T-cell (primary cell): ENCODE measurements around the gene HSPB6. TPM values are rescaled to one million over a fixed set of nuclear protein-coding genes. Genes with fewer than 3 reads are reported as not detected.

ENCODE experiments used
- ATAC-seq, 4 experiments: fragments of 200-7000 bp in 3 of 4; fragments of 150-1000 bp in 1 of 4; cut with Tn5 transposase; replicated peaks in 1 of 4; 1 replicate in 3 of 4; 2 replicates in 1 of 4; pipeline ENCODE4 v1.10.0; 2021; ENCODE audit warnings: moderate library complexity in 3 of 4, mild to moderate bottlenecking in 2 of 4, moderate number of reproducible peaks in 1 of 4
- CTCF ChIA-PET, 2 donors: fragments of 300-600 bp; sonication (Branson Sonifier 250); formaldehyde crosslinking; loops; one replicate each; lab custom pipeline; 2022; ENCODE audit warnings: antibody characterized with exemption in 2 of 2; lab: Charles Lee
- POLR2A ChIA-PET, 2 donors: fragments of 300-600 bp; sonication (Branson Sonifier 250); formaldehyde crosslinking; loops; one replicate each; lab custom pipeline; 2022; ENCODE audit warnings: antibody characterized with exemption in 2 of 2; lab: Charles Lee
- DNase-seq, 35 experiments: peaks; one replicate each; pipeline versions ENCODE4 v3.0.0 to v3.0.0-alpha.2; 2013 to 2023
- H3K27ac ChIP-seq: one replicate; pipeline ENCODE4 v1.5.1; 2013; ENCODE audit warnings: low read length
- H3K27me3 ChIP-seq, 2 experiments: replicated peaks in 1 of 2; 1 replicate in 1 of 2; 2 replicates in 1 of 2; pipeline versions ENCODE4 v1.6.1 to v1.7.0; 2013; ENCODE audit warnings: low read length in 1 of 2, mixed read lengths in 1 of 2; ENCODE audit not compliant: control insufficient read depth in 2 of 2, insufficient read depth in 2 of 2; ENCODE audit errors: extremely low read depth in 1 of 2
- H3K36me3 ChIP-seq, 2 donors: 1 replicate in 1 of 2; 2 replicates in 1 of 2; pipeline versions ENCODE4 v1.6.1 to v1.7.0; 2013; ENCODE audit warnings: low read length in 1 of 2; ENCODE audit not compliant: control insufficient read depth in 2 of 2, insufficient read depth in 1 of 2; ENCODE audit errors: extremely low read depth in 1 of 2
- H3K4me1 ChIP-seq, 2 experiments: 1 replicate in 1 of 2; 2 replicates in 1 of 2; pipeline versions ENCODE4 v1.6.1 to v1.7.0; 2013; ENCODE audit warnings: low read length in 2 of 2, mixed read lengths in 1 of 2; ENCODE audit not compliant: insufficient read depth in 2 of 2, control insufficient read depth in 1 of 2; ENCODE audit errors: extremely low read depth in 1 of 2
- H3K4me3 ChIP-seq, 2 donors: 1 replicate in 1 of 2; 2 replicates in 1 of 2; pipeline versions ENCODE4 v1.5.1 to v1.7.0; 2013; ENCODE audit warnings: mild to moderate bottlenecking in 2 of 2, low read length in 1 of 2, moderate library complexity in 1 of 2; ENCODE audit not compliant: control insufficient read depth in 1 of 2; ENCODE audit errors: extremely low read depth in 1 of 2
- H3K9me3 ChIP-seq: 2 replicates; pipeline ENCODE4 v1.7.0; 2013
- H3K27ac Mint-ChIP-seq, 2 donors: one replicate each; pipeline ENCODE4 v1.8.0; 2020 to 2021; ENCODE audit warnings: mild to moderate bottlenecking in 2 of 2, mixed read lengths in 2 of 2
- H3K27me3 Mint-ChIP-seq, 2 donors: one replicate each; pipeline ENCODE4 v1.8.0; 2021 to 2022; ENCODE audit warnings: mixed read lengths in 2 of 2
- H3K36me3 Mint-ChIP-seq: one replicate; pipeline ENCODE4 v1.8.0; 2021; ENCODE audit warnings: mixed read lengths
- H3K4me1 Mint-ChIP-seq, 3 donors: one replicate each; pipeline ENCODE4 v1.8.0; 2020 to 2022; ENCODE audit warnings: mixed read lengths in 3 of 3, mild to moderate bottlenecking in 1 of 3
- H3K4me3 Mint-ChIP-seq, 3 donors: one replicate each; pipeline ENCODE4 v1.8.0; 2020 to 2022; ENCODE audit warnings: mild to moderate bottlenecking in 3 of 3, mixed read lengths in 3 of 3, moderate library complexity in 3 of 3
- H3K9me3 Mint-ChIP-seq, 3 donors: one replicate each; pipeline ENCODE4 v1.8.0; 2020 to 2022; ENCODE audit warnings: mixed read lengths in 3 of 3
- WGBS: methylation state at CpG from one replicate; pipeline ENCODE4 v1.1.5; 2013; ENCODE audit warnings: missing lambda C conversion rate; ENCODE audit not compliant: insufficient coverage; 5-methylcytosine and 5-hydroxymethylcytosine counted together
- total RNA-seq, 35 experiments: library from RNA in 6 of 35; stranded (reverse) in 6 of 35; fragments of 120-200 nt in 1 of 35; gene quantifications; one replicate each; pipeline versions ENCODE4 v1.2.1 to v1.2.4 and lab custom pipeline; 2013 to 2026

The HSPB6 gene
- total RNA-seq (under 1 TPM in 3 of 5 donors, not detected in 2; 0.44 to 0.69 (median 0.51) TPM), total RNA-seq (lab: John Stamatoyannopoulos, UW) (0 to 0.23 (median 0) reads per million in 29 experiments)
- 0.13 TPM for total RNA-seq (2013)

GRCh38 chr19:35756377-35757230 lies at the start of gene HSPB6:
HSPB6 (minus strand) TSS chr19:35757029; CDS start chr19:35757008, 21 bp downstream.
- ATAC-seq (no peak), DNase-seq (no peak)
- Mint-ChIP-seq H3K27ac (peak within 1 kb of the TSS; percentile 91 to 95), H3K4me3 (peak within 1 kb of the TSS; percentile 89 to 95 (median 93)), H3K36me3 (peaks cover 17% of the 10 kb centered on the region), H3K4me1 (peaks cover 32 to 51% (median 34%) of the 10 kb centered on the region in 3 donors), H3K9me3 (no peaks in the 10 kb centered on the region), H3K27me3 (peaks cover 7 to 10% of the 10 kb centered on the region in 2 donors)
- H3K36me3 ChIP-seq, result peaks cover 12 to 40% of the 10 kb centered on the region in 2 donors
- ChIA-PET POLR2A (no interaction called here), CTCF (interaction anchor here in 1 of 2 donors (0.7 kb wide), 1 partner anchor 159 kb away, joined by 3 read pairs; no protein-coding TSS in a partner anchor)
- peaks cover 0 to 21% of the 10 kb centered on the region in 2 experiments for H3K27me3 ChIP-seq
- no peaks in the 10 kb centered on the region for H3K9me3 ChIP-seq
- H3K4me3 ChIP-seq, result peak within 1 kb of the TSS; percentile 83 to 100
- WGBS, result 46% methylated on average over 45 of the region's 52 CpGs
- H3K27ac ChIP-seq, result peak within 1 kb of the TSS; percentile 87
- H3K4me1 ChIP-seq, result peaks cover 20 to 43% of the 10 kb centered on the region in 2 experiments

- Histone ChIP-seq H3K27ac (no peak overlapping the region), H3K9me3 (no peaks in the 10 kb centered on the region), H3K4me3 (no peak overlapping the region), H3K36me3 (no peaks in the 10 kb centered on the region), H3K4me1 (peaks cover 0 to 10% of the 10 kb centered on the region in 2 experiments), H3K27me3 (peaks cover 0 to 2% of the 10 kb centered on the region in 2 experiments)
- peaks cover 6 to 9% (median 8%) of the 10 kb centered on the region in 3 donors for H3K4me1 Mint-ChIP-seq
- 90% methylated on average over 18 of the region's 18 CpGs for WGBS
- no peak for DNase-seq
- ATAC-seq, result no peak
- no peak overlapping the region for H3K4me3 Mint-ChIP-seq
- POLR2A ChIA-PET, result no interaction called here
- no peaks in the 10 kb centered on the region for H3K36me3 Mint-ChIP-seq
- peaks cover 5 to 8% of the 10 kb centered on the region in 2 donors for H3K27me3 Mint-ChIP-seq
- H3K27ac Mint-ChIP-seq, result no peak overlapping the region
- no peaks in the 10 kb centered on the region for H3K9me3 Mint-ChIP-seq
- CTCF ChIA-PET, result no interaction called here
Measured at GRCh38 chr19:35806597-35806996, 49.8 kb upstream of the HSPB6 start.

- Mint-ChIP-seq H3K4me3 (no peak overlapping the region), H3K4me1 (peaks cover 6 to 9% (median 8%) of the 10 kb centered on the region in 3 donors), H3K36me3 (no peaks in the 10 kb centered on the region), H3K27me3 (peaks cover 3 to 4% of the 10 kb centered on the region in 2 donors), H3K27ac (no peak overlapping the region), H3K9me3 (no peaks in the 10 kb centered on the region)
- H3K36me3 ChIP-seq, result no peaks in the 10 kb centered on the region
- peaks cover 0 to 10% of the 10 kb centered on the region in 2 experiments for H3K4me1 ChIP-seq
- H3K9me3 ChIP-seq, result no peaks in the 10 kb centered on the region
- H3K4me3 ChIP-seq, result no peak overlapping the region
- ATAC-seq (no peak), DNase-seq (no peak)
- ChIA-PET CTCF (no interaction called here), POLR2A (no interaction called here)
- WGBS, result 63% methylated on average over 3 of the region's 5 CpGs
- H3K27me3 ChIP-seq, result peaks cover 0 to 2% of the 10 kb centered on the region in 2 experiments
- no peak overlapping the region for H3K27ac ChIP-seq
Measured at GRCh38 chr19:35805526-35806102, 48.8 kb upstream of the HSPB6 start.

- Histone ChIP-seq H3K36me3 (no peaks in the 10 kb centered on the region), H3K27me3 (peaks cover 0 to 25% of the 10 kb centered on the region in 2 experiments), H3K9me3 (no peaks in the 10 kb centered on the region), H3K4me1 (peaks cover 0 to 14% of the 10 kb centered on the region in 2 experiments), H3K4me3 (no peak overlapping the region), H3K27ac (no peak overlapping the region)
- peaks cover 10 to 25% of the 10 kb centered on the region in 2 donors for H3K27me3 Mint-ChIP-seq
- H3K4me1 Mint-ChIP-seq, result peaks cover 10 to 13% (median 12%) of the 10 kb centered on the region in 3 donors
- no peak overlapping the region for H3K27ac Mint-ChIP-seq
- ChIA-PET POLR2A (no interaction called here), CTCF (no interaction called here)
- H3K4me3 Mint-ChIP-seq, result no peak overlapping the region
- H3K36me3 Mint-ChIP-seq, result no peaks in the 10 kb centered on the region
- ATAC-seq (no peak), DNase-seq (no peak)
- no peaks in the 10 kb centered on the region for H3K9me3 Mint-ChIP-seq
- 67% methylated on average over 1 of the region's 3 CpGs for WGBS
Measured at GRCh38 chr19:35801828-35802227, 45.0 kb upstream of the HSPB6 start.

GRCh38 chr19:35797663-35798062 lies 40.8 kb upstream of the HSPB6 start:
- H3K27ac ChIP-seq, result no peak overlapping the region
- Mint-ChIP-seq H3K4me3 (no peak overlapping the region), H3K36me3 (no peaks in the 10 kb centered on the region), H3K4me1 (peaks cover 3 to 6% (median 4%) of the 10 kb centered on the region in 3 donors), H3K27me3 (peaks cover 22 to 41% of the 10 kb centered on the region in 2 donors), H3K27ac (no peak overlapping the region), H3K9me3 (no peaks in the 10 kb centered on the region)
- ATAC-seq (no peak), DNase-seq (no peak)
- H3K4me1 ChIP-seq, result peaks cover 0 to 4% of the 10 kb centered on the region in 2 experiments
- peaks cover 5 to 48% of the 10 kb centered on the region in 2 experiments for H3K27me3 ChIP-seq
- CTCF ChIA-PET, result interaction anchor here in 1 of 2 donors (0.6 kb wide), 1 partner anchor 258 kb away, joined by 3 read pairs; no protein-coding TSS in a partner anchor
- WGBS, result 22% methylated on average over 15 of the region's 15 CpGs
- H3K36me3 ChIP-seq, result no peaks in the 10 kb centered on the region
- POLR2A ChIA-PET, result no interaction called here
- no peak overlapping the region for H3K4me3 ChIP-seq
- no peaks in the 10 kb centered on the region for H3K9me3 ChIP-seq
